HG03060 (cell line): ENCODE measurements around the gene CD99.
"Not testable (repeated sequence)": the region's sequence is repeated elsewhere in the genome, so short reads cannot be mapped to it uniquely, and the experiment has no call there.

Source experiments
- ATAC-seq: cut with Tn5 transposase; IDR thresholded peaks from one replicate; pipeline ENCODE4 v1.9.1; 2021; ENCODE audit warnings: low read depth, moderate number of reproducible peaks; ENCODE audit not compliant: unreplicated experiment

CD99 gene

DNA sequence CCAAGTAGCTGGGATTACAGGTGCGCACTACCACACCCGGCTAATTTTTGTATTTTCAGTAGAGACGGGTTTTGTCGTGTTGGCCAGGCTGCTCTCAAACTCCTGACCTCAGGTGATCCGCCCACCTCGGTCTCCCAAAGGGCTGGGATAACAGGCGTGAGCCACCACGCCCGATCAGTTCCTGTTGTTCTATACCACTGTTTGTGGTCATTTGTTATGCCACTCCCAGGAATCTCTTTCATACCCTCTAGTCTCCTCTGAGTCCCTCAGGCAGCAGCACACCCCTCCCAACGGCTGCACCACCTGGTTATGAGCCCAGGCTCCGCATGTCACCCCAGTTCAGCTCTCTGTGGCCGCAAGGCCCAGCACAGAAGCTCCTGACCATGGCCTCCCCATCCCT lies 17.5 kb upstream of the CD99 start:
- no peak for ATAC-seq

GRCh38 chrX:2675657-2676200 lies 15.4 kb upstream of the CD99 start:
- ATAC-seq = not testable (repeated sequence)

DNA sequence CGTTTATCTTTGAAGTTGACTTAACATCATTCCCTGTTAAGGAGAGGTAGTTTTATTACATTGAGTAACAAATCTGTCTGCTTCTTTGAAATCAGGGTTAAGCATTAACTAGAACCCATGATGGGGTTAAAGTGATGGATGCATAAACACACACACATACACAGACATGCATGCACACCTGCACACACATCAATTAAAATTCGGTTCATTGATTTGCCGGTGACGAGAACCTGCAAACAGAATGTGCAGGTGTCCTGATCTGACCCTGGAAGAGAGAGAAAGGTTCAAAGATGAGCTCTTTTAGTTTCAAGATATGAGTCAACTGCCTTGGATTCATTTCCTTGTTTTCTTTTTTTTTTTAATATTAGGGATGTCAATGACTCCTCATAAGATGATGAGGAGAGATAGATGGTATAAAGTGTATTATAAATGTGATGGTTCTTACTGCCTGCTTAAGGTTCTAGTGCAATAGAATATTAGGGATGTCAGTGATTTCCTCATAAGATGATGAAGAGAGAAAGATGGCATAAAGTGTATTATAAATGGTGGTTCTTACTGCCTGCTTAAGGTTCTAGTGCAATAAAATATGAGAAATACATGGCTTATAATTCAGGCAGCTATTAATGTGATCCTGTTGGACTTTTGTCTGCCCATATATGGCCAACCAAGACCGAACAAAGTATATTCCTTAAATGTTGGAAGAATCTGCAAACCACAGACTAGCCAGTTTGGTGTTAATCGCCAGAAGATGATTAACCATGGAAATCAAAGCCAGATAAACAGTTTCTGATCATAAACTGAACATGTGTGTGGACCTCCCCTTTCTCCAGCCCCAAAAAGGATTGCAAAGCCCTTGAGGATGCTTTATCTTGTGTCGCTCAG lies 14.1 kb upstream of the CD99 start:
- no peak for ATAC-seq

DNA sequence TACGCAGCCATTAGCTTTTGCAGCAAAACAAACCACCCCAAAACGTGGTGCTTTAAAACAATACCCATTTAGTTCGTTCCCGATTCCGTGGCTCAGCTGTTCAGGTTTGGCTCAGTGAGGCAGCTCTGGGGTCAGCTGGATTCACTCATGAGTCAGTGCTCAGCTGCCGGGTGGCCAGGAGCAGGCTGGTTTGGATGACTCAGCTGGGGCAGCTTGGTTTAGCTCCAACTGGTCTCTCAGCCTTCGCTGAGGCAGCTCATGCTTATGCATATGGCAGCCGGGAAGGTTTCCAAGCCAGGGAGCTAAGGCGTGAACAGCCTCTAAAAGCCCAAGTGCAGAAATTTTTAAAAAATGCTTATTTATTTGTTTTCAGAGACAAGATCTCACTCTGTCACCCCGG lies 13.3 kb upstream of the CD99 start:
- no peak for ATAC-seq

DNA sequence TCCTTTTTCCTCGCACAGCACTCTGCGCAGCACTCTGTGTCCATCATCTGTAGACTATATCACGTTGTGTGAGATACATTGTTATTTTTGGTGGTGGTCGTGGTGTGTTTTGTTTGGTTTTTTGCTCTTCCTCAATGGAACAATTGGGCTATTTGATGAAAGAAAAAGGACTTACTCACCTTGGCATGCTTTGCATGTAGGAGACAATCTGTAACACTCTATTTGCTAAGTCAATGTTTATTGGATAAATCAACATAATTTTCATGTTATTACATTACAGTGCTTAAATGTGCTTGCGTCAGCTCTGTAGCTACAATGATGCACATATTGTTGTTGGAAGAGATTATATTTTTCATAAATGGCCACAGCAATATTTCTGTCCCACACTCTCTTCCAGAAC lies 12.5 kb upstream of the CD99 start:
- ATAC-seq = no peak

- no peak for ATAC-seq
These were observed 11.3 kb upstream of the CD99 start for GRCh38 chrX:2679534-2680485.

DNA sequence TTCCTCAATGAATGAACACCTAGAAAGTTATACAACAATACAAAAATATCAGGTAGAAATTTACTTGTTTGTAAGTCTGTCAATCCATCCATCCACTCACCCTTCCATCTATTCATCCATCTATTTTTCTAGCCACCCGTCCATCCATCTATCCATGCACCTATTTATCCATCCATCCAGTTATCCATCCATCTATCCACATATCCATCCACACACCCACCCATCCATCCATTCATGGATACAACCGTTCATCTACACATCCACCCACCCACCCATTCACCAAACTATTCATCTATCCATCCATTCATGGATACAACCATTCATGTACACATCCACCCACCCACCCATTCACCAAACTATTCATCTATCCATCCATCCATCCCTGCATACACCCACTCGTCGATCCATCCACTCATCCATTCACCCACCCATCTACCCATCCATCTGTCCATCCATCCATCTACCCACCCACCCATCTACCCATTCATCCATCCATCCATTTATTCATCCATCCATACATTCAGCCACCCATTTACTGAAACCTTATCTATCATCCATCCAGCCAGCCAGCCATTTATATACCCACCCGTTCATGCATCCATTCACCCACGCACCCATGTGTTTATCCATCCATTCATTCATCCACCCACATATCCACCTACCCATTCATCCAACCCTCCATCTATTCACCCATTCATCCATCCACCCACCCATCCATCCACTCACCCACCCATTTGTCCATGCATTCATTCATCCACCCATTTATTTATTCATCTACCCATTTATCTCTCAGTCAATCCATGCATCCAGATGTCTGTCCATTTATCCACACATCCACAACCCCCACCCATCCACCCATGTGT lies 10.4 kb upstream of the CD99 start:
- no peak for ATAC-seq

DNA sequence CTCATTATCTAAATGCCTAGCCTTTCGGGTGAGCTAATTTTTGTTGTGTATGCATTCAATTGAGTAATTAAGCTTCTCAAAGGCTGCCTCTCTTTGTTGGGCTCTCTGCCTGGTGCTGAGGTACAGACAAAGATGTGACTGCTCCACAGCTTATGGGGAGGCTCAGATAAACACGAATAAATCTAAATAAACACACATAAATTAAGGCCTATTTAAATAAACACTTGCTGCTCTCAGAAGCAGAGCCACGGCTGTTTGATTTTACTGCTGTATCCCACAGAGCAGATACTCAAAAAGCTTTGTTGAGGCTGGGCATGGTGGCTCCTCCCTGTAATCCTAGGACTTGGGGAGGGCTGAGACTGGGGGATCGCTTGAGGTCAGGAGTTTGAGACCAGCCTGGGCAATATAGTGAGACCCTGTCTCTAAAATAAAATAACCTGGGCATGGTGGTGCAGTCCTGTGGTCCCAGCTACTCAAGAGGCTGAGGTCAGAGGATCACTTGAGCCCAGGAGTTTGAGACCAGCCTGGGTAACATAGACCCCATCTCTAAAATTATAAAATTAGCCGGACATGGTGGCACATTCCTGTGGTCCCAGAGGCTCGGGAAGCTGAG lies 8.4 kb upstream of the CD99 start:
- no peak for ATAC-seq

GRCh38 chrX:2684256-2684655 lies 6.8 kb upstream of the CD99 start:
- no peak for ATAC-seq

DNA sequence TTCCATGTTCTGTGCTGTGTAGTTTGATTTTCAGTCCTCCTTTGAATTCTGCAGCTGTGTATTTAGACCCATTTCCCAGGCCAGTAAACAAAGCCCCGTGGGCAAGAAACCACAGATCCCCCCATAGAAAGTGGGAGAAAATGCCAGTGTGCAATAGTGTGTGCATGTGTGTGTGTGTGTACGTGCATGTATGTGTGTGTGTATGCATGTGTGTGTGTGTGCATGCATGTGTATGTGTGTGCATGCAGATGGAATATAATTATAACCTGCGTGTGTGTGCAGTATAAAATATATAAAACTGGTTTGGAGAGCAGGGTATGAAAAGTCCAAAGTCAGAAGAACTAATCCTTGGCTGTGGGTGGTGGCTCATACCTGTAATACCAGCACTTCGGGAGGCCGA lies 5.2 kb upstream of the CD99 start:
- ATAC-seq = no peak

GRCh38 chrX:2689773-2690666 lies 1.1 kb upstream of the CD99 start:
- ATAC-seq = no peak

DNA sequence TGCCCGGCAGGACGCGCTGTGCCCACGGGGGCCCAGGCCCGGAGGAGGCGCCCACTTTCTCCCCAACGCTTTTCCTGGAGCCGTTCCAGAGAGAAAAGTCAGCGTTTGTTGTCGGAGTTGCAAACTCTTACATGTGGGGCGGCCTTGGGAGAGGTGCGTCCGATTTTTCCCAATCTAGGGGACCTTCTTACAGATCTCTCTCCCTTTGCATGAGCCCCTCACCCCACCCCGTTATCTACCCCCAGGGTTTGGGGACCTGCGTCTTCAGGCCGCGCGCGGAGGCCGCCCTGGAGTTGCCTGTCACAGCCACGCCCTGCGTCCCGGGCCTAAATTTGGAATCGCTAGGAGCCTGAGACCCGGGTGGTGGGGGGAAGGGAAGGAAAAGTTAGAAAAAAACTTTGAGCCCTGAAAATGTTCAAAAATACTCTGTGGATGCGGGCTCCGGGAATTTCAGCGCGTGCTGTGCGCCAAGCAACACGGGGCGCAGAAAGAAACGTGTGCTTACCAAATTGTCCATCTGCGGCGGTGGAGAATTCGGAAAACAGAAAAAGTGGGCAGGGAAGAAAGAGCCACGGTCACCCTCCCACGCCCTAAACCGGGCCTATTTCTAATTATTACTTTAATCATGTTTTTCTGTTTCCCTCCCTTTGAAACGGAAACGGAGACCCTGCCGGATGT lies 587 bp downstream of the CD99 start:
- no peak for ATAC-seq

GRCh38 chrX:2692221-2693112 lies 1.4 kb downstream of the CD99 start:
- ATAC-seq = no peak

GRCh38 chrX:2693113-2694002 lies 2.3 kb downstream of the CD99 start:
- ATAC-seq = no peak

DNA sequence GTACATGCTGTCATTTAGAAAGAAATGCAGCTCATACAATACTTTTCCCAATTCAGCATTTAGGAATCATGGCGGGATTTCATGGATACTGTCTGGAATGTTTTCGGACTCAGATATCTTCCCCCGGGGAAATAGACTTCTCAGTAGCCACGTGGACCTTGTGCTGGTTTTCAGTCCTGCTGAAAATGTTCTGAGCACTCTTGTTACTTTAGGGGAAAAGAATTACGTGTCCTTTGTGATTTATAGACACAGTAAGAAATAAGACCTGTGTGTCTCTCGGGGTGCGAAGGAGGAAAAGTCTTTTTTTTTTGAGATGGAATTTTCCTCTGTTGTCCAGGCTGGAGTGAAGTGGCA lies 3.8 kb downstream of the CD99 start:
- ATAC-seq = no peak

GRCh38 chrX:2696698-2697215 lies 5.7 kb downstream of the CD99 start:
- peak; percentile 82 for ATAC-seq
